Measurements from ENCODE around the gene MORC1. TPM values are rescaled to one million over a fixed set of nuclear protein-coding genes. Genes with fewer than 3 reads are reported as not detected.

MORC1 gene
- total and polyA plus RNA-seq, 8 donors = not detected

GRCh38 chr3:109057616-109058015 lies 60.3 kb downstream of the MORC1 start:
- no peak overlapping the region for H3K4me3 ChIP-seq
- H3K27ac ChIP-seq = no peak overlapping the region
- H3K4me1 ChIP-seq = no peaks in the 10 kb centered on the region
- ATAC-seq = no peak
- no peaks in the 10 kb centered on the region for H3K36me3 ChIP-seq
- no peak for TF ChIP-seq CTCF (IDR thresholded peaks at IDR 0.05)
- intact Hi-C loops (cut with DNase I) = no loop called here
- DNase-seq = no peak
- H3K27me3 ChIP-seq = no peaks in the 10 kb centered on the region
- no peaks in the 10 kb centered on the region for H3K9me3 ChIP-seq

- no peak for TF ChIP-seq CTCF (IDR thresholded peaks at IDR 0.05)
- no peaks in the 10 kb centered on the region for H3K27me3 ChIP-seq
- no peaks in the 10 kb centered on the region for H3K4me1 ChIP-seq
- no peak for ATAC-seq
- H3K27ac ChIP-seq = no peak overlapping the region
- DNase-seq = no peak
- no peaks in the 10 kb centered on the region for H3K36me3 ChIP-seq
- H3K4me3 ChIP-seq = no peak overlapping the region
- intact Hi-C loops (cut with DNase I) = no loop called here
- H3K9me3 ChIP-seq = no peaks in the 10 kb centered on the region
Measured at GRCh38 chr3:109057056-109057455, 60.9 kb downstream of the MORC1 start.

GRCh38 chr3:109050591-109051167 lies 67.3 kb downstream of the MORC1 start:
- H3K27me3 ChIP-seq = no peaks in the 10 kb centered on the region
- H3K4me1 ChIP-seq = no peaks in the 10 kb centered on the region
- DNase-seq = no peak
- ATAC-seq = peak; percentile 53
- no peak overlapping the region for H3K27ac ChIP-seq
- H3K36me3 ChIP-seq = no peaks in the 10 kb centered on the region
- no peak overlapping the region for H3K4me3 ChIP-seq
- peak in 1 of 2 donors; percentile 59 for TF ChIP-seq CTCF (IDR thresholded peaks at IDR 0.05)
- no peaks in the 10 kb centered on the region for H3K9me3 ChIP-seq
- intact Hi-C loops (cut with DNase I) = no loop called here

- Histone ChIP-seq H3K4me1 (no peaks in the 10 kb centered on the region), H3K36me3 (no peaks in the 10 kb centered on the region), H3K27ac (no peak overlapping the region), H3K4me3 (no peak overlapping the region), H3K9me3 (no peaks in the 10 kb centered on the region), H3K27me3 (no peaks in the 10 kb centered on the region)
- intact Hi-C loops (cut with DNase I) = no loop called here
- no peak for TF ChIP-seq CTCF (IDR thresholded peaks at IDR 0.05)
- no peak for ATAC-seq
- no peak for DNase-seq
Measured at GRCh38 chr3:109047366-109047765, 70.6 kb downstream of the MORC1 start.

- DNase-seq = no peak
- H3K4me1 ChIP-seq = no peaks in the 10 kb centered on the region
- no peak for TF ChIP-seq CTCF (IDR thresholded peaks at IDR 0.05)
- ATAC-seq = no peak
- H3K4me3 ChIP-seq = no peak overlapping the region
- no peaks in the 10 kb centered on the region for H3K36me3 ChIP-seq
- H3K9me3 ChIP-seq = no peaks in the 10 kb centered on the region
- H3K27me3 ChIP-seq = no peaks in the 10 kb centered on the region
- H3K27ac ChIP-seq = no peak overlapping the region
- intact Hi-C loops (cut with DNase I) = no loop called here
Measured at GRCh38 chr3:109045271-109046040, 72.5 kb downstream of the MORC1 start.
